H9 (cell line): ENCODE results near the gene HPF1. TPM values are rescaled to one million over a fixed set of nuclear protein-coding genes. Genes with fewer than 3 reads are reported as not detected.

ENCODE experiments used
- DNase-seq: peaks from one replicate; pipeline ENCODE4 v3.0.0-alpha.2; 2017
- H2AFZ ChIP-seq: one replicate; pipeline ENCODE4 v1.6.1; 2013; ENCODE audit warnings: mild to moderate bottlenecking, low read length, control low read depth, moderate library complexity
- H2AK5ac ChIP-seq: 2 replicates; pipeline ENCODE4 v1.6.1; 2013; ENCODE audit warnings: low read length, control low read depth, mixed read lengths; ENCODE audit not compliant: insufficient read length
- H2BK120ac ChIP-seq: one replicate; pipeline ENCODE4 v1.6.1; 2013; ENCODE audit warnings: low read depth, mild to moderate bottlenecking, low read length, control low read depth, inconsistent platforms; ENCODE audit not compliant: poor library complexity, severe bottlenecking
- H2BK12ac ChIP-seq: 2 replicates; pipeline ENCODE4 v1.6.1; 2013; ENCODE audit warnings: low read length, control low read depth, mixed read lengths, low read depth; ENCODE audit not compliant: insufficient read length
- H2BK15ac ChIP-seq: 2 replicates; pipeline ENCODE4 v1.6.1; 2013; ENCODE audit warnings: low read depth, low read length, control low read depth
- H2BK20ac ChIP-seq: one replicate; pipeline ENCODE4 v1.6.1; 2013; ENCODE audit warnings: low read depth, mild to moderate bottlenecking, low read length, control low read depth, inconsistent platforms; ENCODE audit not compliant: poor library complexity, severe bottlenecking
- H2BK5ac ChIP-seq: 2 replicates; pipeline ENCODE4 v1.6.1; 2013; ENCODE audit warnings: low read length, control low read depth, mixed read lengths; ENCODE audit not compliant: insufficient read length
- H3K14ac ChIP-seq: 2 replicates; pipeline ENCODE4 v1.6.1; 2013; ENCODE audit warnings: low read length, control low read depth; ENCODE audit not compliant: insufficient read depth
- H3K18ac ChIP-seq: 2 replicates; pipeline ENCODE4 v1.6.1; 2013; ENCODE audit warnings: low read depth, mild to moderate bottlenecking, mixed read lengths, low read length, control low read depth; ENCODE audit not compliant: insufficient read length
- H3K23ac ChIP-seq: 2 replicates; pipeline ENCODE4 v1.6.1; 2013; ENCODE audit warnings: low read length, control low read depth, mixed read lengths, low read depth; ENCODE audit not compliant: insufficient read length
- H3K23me2 ChIP-seq: 2 replicates; pipeline ENCODE4 v1.6.1; 2013; ENCODE audit warnings: low read depth, mild to moderate bottlenecking, mixed read lengths, low read length, control low read depth; ENCODE audit not compliant: insufficient read length, poor library complexity, severe bottlenecking
- H3K27ac ChIP-seq: 2 replicates; pipeline ENCODE4 v1.5.1; 2013; ENCODE audit warnings: low read length, control low read depth, mixed read lengths, low read depth; ENCODE audit not compliant: insufficient read length
- H3K27me3 ChIP-seq: 2 replicates; pipeline ENCODE4 v1.6.1; 2013; ENCODE audit warnings: low read length, control low read depth, inconsistent platforms; ENCODE audit not compliant: insufficient read depth
- H3K4ac ChIP-seq: 2 replicates; pipeline ENCODE4 v1.6.1; 2013; ENCODE audit warnings: low read depth, mild to moderate bottlenecking, control low read depth, inconsistent platforms, low read length, moderate library complexity
- H3K4me1 ChIP-seq: 2 replicates; pipeline ENCODE4 v1.6.1; 2013; ENCODE audit warnings: low read length, control low read depth, inconsistent platforms; ENCODE audit not compliant: insufficient read depth
- H3K4me2 ChIP-seq: 2 replicates; pipeline ENCODE4 v1.6.1; 2013; ENCODE audit warnings: low read length, control low read depth, mixed read lengths; ENCODE audit not compliant: insufficient read length, insufficient read depth
- H3K56ac ChIP-seq: 2 replicates; pipeline ENCODE4 v1.6.1; 2013; ENCODE audit warnings: low read depth, mild to moderate bottlenecking, mixed read lengths, low read length, control low read depth; ENCODE audit not compliant: insufficient read length
- H3K79me1 ChIP-seq: 2 replicates; pipeline ENCODE4 v1.6.1; 2013; ENCODE audit warnings: low read depth, mild to moderate bottlenecking, moderate library complexity, low read length, control low read depth, inconsistent platforms; ENCODE audit not compliant: insufficient read depth, poor library complexity, severe bottlenecking
- H3K79me2 ChIP-seq: 2 replicates; pipeline ENCODE4 v1.6.1; 2013; ENCODE audit warnings: low read length, control low read depth, inconsistent platforms; ENCODE audit not compliant: insufficient read depth
- H3K9ac ChIP-seq: 2 replicates; pipeline ENCODE4 v1.6.1; 2013; ENCODE audit warnings: low read length, control low read depth, mixed read lengths; ENCODE audit not compliant: insufficient read length; ENCODE audit errors: extremely low read depth
- H3K9me3 ChIP-seq: one replicate; pipeline ENCODE4 v1.6.1; 2013; ENCODE audit warnings: low read depth, low read length, inconsistent platforms; ENCODE audit not compliant: control insufficient read depth
- H3T11ph ChIP-seq: one replicate; pipeline ENCODE4 v1.6.1; 2013; ENCODE audit warnings: mild to moderate bottlenecking, low read length, control low read depth, inconsistent platforms
- H4K20me1 ChIP-seq: one replicate; pipeline ENCODE4 v1.6.1; 2013; ENCODE audit not compliant: control insufficient read depth, insufficient read length, insufficient read depth
- H4K5ac ChIP-seq: 2 replicates; pipeline ENCODE4 v1.6.1; 2013; ENCODE audit warnings: low read depth, mild to moderate bottlenecking, mixed read lengths, low read length, control low read depth; ENCODE audit not compliant: insufficient read length
- H4K8ac ChIP-seq: replicated peaks from 2 replicates; pipeline ENCODE4 v1.6.1; 2013; ENCODE audit warnings: low read length, control low read depth, mixed read lengths, low read depth; ENCODE audit not compliant: insufficient read length
- H4K91ac ChIP-seq: 2 replicates; pipeline ENCODE4 v1.6.1; 2013; ENCODE audit warnings: low read depth, mild to moderate bottlenecking, moderate library complexity, mixed read lengths, low read length, control low read depth; ENCODE audit not compliant: insufficient read length
- H3K27ac Mint-ChIP-seq, 3 experiments: 2 replicates in 2 of 3; 3 replicates in 1 of 3; pipeline ENCODE4 v1.8.0; 2020 to 2021; ENCODE audit warnings: mixed read lengths in 3 of 3, mild to moderate bottlenecking in 1 of 3, moderate library complexity in 1 of 3
- H3K27me3 Mint-ChIP-seq: 2 replicates; pipeline ENCODE4 v1.8.0; 2021; ENCODE audit warnings: low read depth, mild to moderate bottlenecking, moderate library complexity, mixed read lengths
- H3K36me3 Mint-ChIP-seq, 3 experiments: 2 replicates in 2 of 3; 3 replicates in 1 of 3; pipeline ENCODE4 v1.8.0; 2020 to 2021; ENCODE audit warnings: low read depth in 3 of 3, mixed read lengths in 3 of 3; ENCODE audit not compliant: insufficient read depth in 1 of 3
- H3K4me1 Mint-ChIP-seq, 2 experiments: 2 replicates each; pipeline ENCODE4 v1.8.0; 2020; ENCODE audit warnings: mixed read lengths in 2 of 2
- H3K4me3 Mint-ChIP-seq, 2 experiments: 2 replicates in 1 of 2; 3 replicates in 1 of 2; pipeline ENCODE4 v1.8.0; 2020 to 2021; ENCODE audit warnings: mild to moderate bottlenecking in 2 of 2, mixed read lengths in 2 of 2, moderate library complexity in 1 of 2
- H3K9me3 Mint-ChIP-seq, 2 experiments: 2 replicates in 1 of 2; 3 replicates in 1 of 2; pipeline ENCODE4 v1.8.0; 2020; ENCODE audit warnings: mild to moderate bottlenecking in 2 of 2, mixed read lengths in 2 of 2, moderate library complexity in 1 of 2
- WGBS: extraction: QIAGEN DNeasy Blood & Tissue Kit; methylation state at CpG from one replicate; pipeline ENCODE4 v1.1.7; 2013; ENCODE audit warnings: missing lambda C conversion rate, low lambda C conversion rate, mixed read lengths; ENCODE audit not compliant: insufficient read length; ENCODE audit errors: extremely low coverage; 5-methylcytosine and 5-hydroxymethylcytosine counted together
- total RNA-seq: library from RNA; stranded (reverse); gene quantifications from 2 replicates; pipeline ENCODE4 v1.2.1, GENCODE V29; 2021
- TF ChIP-seq, protein P1 (sequence below): fragments of 200-600 bp; sonication (generic); conservative IDR thresholded peaks from 3 replicates; pipeline ENCODE4 v1.8.0; 2021; ENCODE audit warnings: antibody characterized with exemption, mild to moderate bottlenecking

HPF1 gene
- total RNA-seq, 1 experiment from 2014 or later = 32.1 TPM

- no peak overlapping the region for H3K27ac ChIP-seq
- no CpG with 5 or more reads among the region's 7 CpGs for WGBS
- TF ChIP-seq, protein P1, sequence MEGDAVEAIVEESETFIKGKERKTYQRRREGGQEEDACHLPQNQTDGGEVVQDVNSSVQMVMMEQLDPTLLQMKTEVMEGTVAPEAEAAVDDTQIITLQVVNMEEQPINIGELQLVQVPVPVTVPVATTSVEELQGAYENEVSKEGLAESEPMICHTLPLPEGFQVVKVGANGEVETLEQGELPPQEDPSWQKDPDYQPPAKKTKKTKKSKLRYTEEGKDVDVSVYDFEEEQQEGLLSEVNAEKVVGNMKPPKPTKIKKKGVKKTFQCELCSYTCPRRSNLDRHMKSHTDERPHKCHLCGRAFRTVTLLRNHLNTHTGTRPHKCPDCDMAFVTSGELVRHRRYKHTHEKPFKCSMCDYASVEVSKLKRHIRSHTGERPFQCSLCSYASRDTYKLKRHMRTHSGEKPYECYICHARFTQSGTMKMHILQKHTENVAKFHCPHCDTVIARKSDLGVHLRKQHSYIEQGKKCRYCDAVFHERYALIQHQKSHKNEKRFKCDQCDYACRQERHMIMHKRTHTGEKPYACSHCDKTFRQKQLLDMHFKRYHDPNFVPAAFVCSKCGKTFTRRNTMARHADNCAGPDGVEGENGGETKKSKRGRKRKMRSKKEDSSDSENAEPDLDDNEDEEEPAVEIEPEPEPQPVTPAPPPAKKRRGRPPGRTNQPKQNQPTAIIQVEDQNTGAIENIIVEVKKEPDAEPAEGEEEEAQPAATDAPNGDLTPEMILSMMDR = no peak
- H3K23ac ChIP-seq = no peak overlapping the region
- H3K9me3 ChIP-seq = no peaks in the 10 kb centered on the region
- H3K4me1 ChIP-seq = no peaks in the 10 kb centered on the region
- no peak overlapping the region for H2BK15ac ChIP-seq
- H3K23me2 ChIP-seq = no peaks in the 10 kb centered on the region
- no peaks in the 10 kb centered on the region for H3K79me2 ChIP-seq
- Mint-ChIP-seq H3K36me3 (peaks cover 0 to 5% (median 3%) of the 10 kb centered on the region in 3 experiments; a peak in 3 of 7 replicates), H3K4me1 (no peaks in the 10 kb centered on the region), H3K4me3 (no peak overlapping the region), H3K9me3 (no peaks in the 10 kb centered on the region), H3K27me3 (no peaks in the 10 kb centered on the region), H3K27ac (no peak overlapping the region; a peak in 2 of 7 replicates)
- H3K56ac ChIP-seq = no peak overlapping the region
- no peaks in the 10 kb centered on the region for H3K27me3 ChIP-seq
- H2BK5ac ChIP-seq = no peak overlapping the region
- no peak overlapping the region for H3K14ac ChIP-seq
- no peak overlapping the region for H3T11ph ChIP-seq
- no peak overlapping the region for H2BK12ac ChIP-seq
- H2BK120ac ChIP-seq = no peak overlapping the region
- no peak overlapping the region for H3K18ac ChIP-seq
- H4K91ac ChIP-seq = no peak overlapping the region
- no peak overlapping the region for H2BK20ac ChIP-seq
- no peak overlapping the region for H2AK5ac ChIP-seq
- no peak overlapping the region for H4K5ac ChIP-seq
- H3K9ac ChIP-seq = no peak overlapping the region
- H4K8ac ChIP-seq = no peak overlapping the region
- H3K4ac ChIP-seq = no peak overlapping the region
- H3K79me1 ChIP-seq = no peaks in the 10 kb centered on the region
- no peak overlapping the region for H2AFZ ChIP-seq
- H4K20me1 ChIP-seq = no peaks in the 10 kb centered on the region
- DNase-seq = no peak
- no peak overlapping the region for H3K4me2 ChIP-seq
Observed at GRCh38 chr4:169720529-169720928, 37.2 kb downstream of the HPF1 start.
